ENCODE measurements around the gene ZNF554. TPM values are rescaled to one million over a fixed set of nuclear protein-coding genes. Genes with fewer than 3 reads are reported as not detected.

ZNF554 gene
- total and polyA plus RNA-seq, 2 experiments from 2014 or later = 2.0 to 7.5 TPM

GRCh38 chr19:2850256-2850925 is 30.7 kb downstream of the ZNF554 start:
- Histone ChIP-seq H3K4me1 (ENCODE audit: insufficient read depth) (no peaks in the 10 kb centered on the region), H3K27me3 (ENCODE audit: insufficient read depth) (no peaks in the 10 kb centered on the region), H3K79me2 (replicated peaks; ENCODE audit: insufficient read depth) (0 out of 2 replicates have a peak, but pooled peaks cover 2% of the 10 kb centered on the region), H4K20me1 (replicated peaks; ENCODE audit: insufficient read depth) (no peaks in the 10 kb centered on the region), H2AFZ (no peak overlapping the region), H3K36me3 (ENCODE audit: insufficient read depth) (peaks cover 54% of the 10 kb centered on the region), H3K4me2 (no peak overlapping the region), H3K9me2 (ENCODE audit: insufficient read depth) (no peaks in the 10 kb centered on the region), H3F3A (replicated peaks; ENCODE audit: low read depth) (no peaks in the 10 kb centered on the region), H3K27ac (ENCODE audit: low read depth) (no peak overlapping the region), H3K4me3 (no peak overlapping the region)
- Mint-ChIP-seq H3K36me3 (ENCODE audit: low read depth) (peaks cover 86% of the 10 kb centered on the region), H3K9me3 (peaks cover 97% of the 10 kb centered on the region), H3K4me3 (no peak overlapping the region), H3K27me3 (ENCODE audit: insufficient read depth, low read depth, poor library complexity) (no peaks in the 10 kb centered on the region), H3K4me1 (no peaks in the 10 kb centered on the region), H3K27ac (no peak overlapping the region)
- TF ChIP-seq JUNB (IDR thresholded peaks at IDR 0.05; ENCODE audit: unreplicated experiment) (no peak), ETS1 (IDR thresholded peaks at IDR 0.05) (no peak), ZNF331 (CRISPR knock-in tag; IDR thresholded peaks at IDR 0.05; ENCODE audit: low read depth) (no peak), REST (IDR thresholded peaks at IDR 0.05; ENCODE audit: unreplicated experiment) (no peak)
- DNase-seq (ENCODE audit: low spot score) = no peak
- ATAC-seq = no peak

- no peak overlapping the region for H3K27ac Mint-ChIP-seq
- Histone ChIP-seq H3K27me3 (ENCODE audit: insufficient read depth) (no peaks in the 10 kb centered on the region), H4K20me1 (replicated peaks; ENCODE audit: insufficient read depth) (no peaks in the 10 kb centered on the region), H3K36me3 (ENCODE audit: insufficient read depth) (peaks cover 61% of the 10 kb centered on the region), H3K9me2 (ENCODE audit: insufficient read depth) (no peaks in the 10 kb centered on the region), H3F3A (replicated peaks; ENCODE audit: low read depth) (no peaks in the 10 kb centered on the region), H3K4me2 (no peak overlapping the region), H3K4me3 (0 out of 2 replicates have a peak overlapping the region, but pooled peaks have one; percentile 15), H3K79me2 (replicated peaks; ENCODE audit: insufficient read depth) (no peaks in the 10 kb centered on the region), H3K4me1 (ENCODE audit: insufficient read depth) (no peaks in the 10 kb centered on the region), H3K27ac (ENCODE audit: low read depth) (no peak overlapping the region), H2AFZ (no peak overlapping the region)
- TF ChIP-seq CTCF (conservative IDR thresholded peaks at IDR 0.05; ENCODE audit: low read depth in 2 of 2) (no peak), ETS1 (IDR thresholded peaks at IDR 0.05) (no peak), ZNF462 (CRISPR knock-in tag; IDR thresholded peaks at IDR 0.05) (no peak)
- DNase-seq (ENCODE audit: low spot score) (peak; percentile 34), ATAC-seq (no peak)
- H3K36me3 Mint-ChIP-seq (ENCODE audit: low read depth) = peaks cover 80% of the 10 kb centered on the region
- H3K4me1 Mint-ChIP-seq = no peaks in the 10 kb centered on the region
- H3K4me3 Mint-ChIP-seq = no peak overlapping the region
- H3K9me3 Mint-ChIP-seq = peaks cover 98% of the 10 kb centered on the region
- H3K27me3 Mint-ChIP-seq (ENCODE audit: insufficient read depth, low read depth, poor library complexity) = no peaks in the 10 kb centered on the region
Measured at GRCh38 chr19:2852598-2852997, 32.9 kb downstream of the ZNF554 start.

Data from GM23338 (cell line).